Non-pigmented ciliary epithelial cell (primary cell): ENCODE measurements around the gene CTNND1.
"Not testable (repeated sequence)": the region's sequence is repeated elsewhere in the genome, so short reads cannot be mapped to it uniquely, and the experiment has no call there.

Source experiments
- DNase-seq: peaks from one replicate; pipeline ENCODE4 v3.0.0-alpha.2; 2010; ENCODE audit warnings: low read depth

Gene CTNND1

GRCh38 chr11:57761301-57762234 lies at the start of gene CTNND1:
CTNND1 (plus strand) TSS chr11:57761802; CDS start chr11:57791479, 29,677 bp downstream.
- DNase-seq, result peak; percentile 94

- peak; percentile 100 for DNase-seq
Observed at GRCh38 chr11:57712256-57713150, 49.1 kb upstream of the CTNND1 start, which contains the start of gene TMX2. TMX2 (plus strand) TSS chr11:57712593; CDS start chr11:57712619, 26 bp downstream.

- DNase-seq, result no peak
Observed at GRCh38 chr11:57713835-57714234, 47.8 kb upstream of the CTNND1 start.

GRCh38 chr11:57716726-57717125 lies 44.9 kb upstream of the CTNND1 start:
- DNase-seq, result not testable (repeated sequence)

GRCh38 chr11:57727185-57727584 lies 34.4 kb upstream of the CTNND1 start:
- no peak for DNase-seq

- no peak for DNase-seq
Observed at GRCh38 chr11:57728829-57729228, 32.8 kb upstream of the CTNND1 start.

- DNase-seq, result no peak
Observed at GRCh38 chr11:57729479-57729878, 32.1 kb upstream of the CTNND1 start.

GRCh38 chr11:57732661-57733060 lies 28.9 kb upstream of the CTNND1 start:
- DNase-seq, result no peak

- DNase-seq, result no peak
Observed at GRCh38 chr11:57735619-57736298, 25.8 kb upstream of the CTNND1 start.

- DNase-seq, result peak; percentile 93
Observed at GRCh38 chr11:57741132-57742086, 20.2 kb upstream of the CTNND1 start, which contains the start of gene SELENOH. SELENOH (plus strand) TSS chr11:57741491; CDS start chr11:57741596, 105 bp downstream.

GRCh38 chr11:57742087-57742452 lies 19.5 kb upstream of the CTNND1 start:
- no peak for DNase-seq

- no peak for DNase-seq
Observed at GRCh38 chr11:57744357-57744756, 17.2 kb upstream of the CTNND1 start.

- DNase-seq, result no peak
Observed at GRCh38 chr11:57745206-57745605, 16.4 kb upstream of the CTNND1 start.

GRCh38 chr11:57746920-57747319 lies 14.7 kb upstream of the CTNND1 start:
- DNase-seq, result no peak

- DNase-seq, result no peak
Observed at GRCh38 chr11:57751176-57751575, 10.4 kb upstream of the CTNND1 start.

- DNase-seq, result no peak
Observed at GRCh38 chr11:57751676-57752253, 9.8 kb upstream of the CTNND1 start, which contains the start of gene BTBD18. BTBD18 (minus strand) TSS chr11:57751819; CDS start chr11:57751188, 631 bp downstream.

GRCh38 chr11:57752954-57753353 lies 8.6 kb upstream of the CTNND1 start:
- no peak for DNase-seq

GRCh38 chr11:57758174-57758573 lies 3.4 kb upstream of the CTNND1 start:
- DNase-seq, result no peak

- no peak for DNase-seq
Observed at GRCh38 chr11:57762235-57762861, 746 bp downstream of the CTNND1 start.

GRCh38 chr11:57763568-57763967 lies 2.0 kb downstream of the CTNND1 start:
- DNase-seq, result no peak
